Breast epithelium (tissue), 4 donors: Measurements from ENCODE around the gene PHLDA3. TPM values are rescaled to one million over a fixed set of nuclear protein-coding genes. Genes with fewer than 3 reads are reported as not detected.

Source experiments
- DNase-seq, 2 donors: peaks; one replicate each; pipeline ENCODE4 v3.0.0-alpha.2; 2019; ENCODE audit warnings: low spot score in 2 of 2
- H3K27ac ChIP-seq, 2 donors: fragments of 200-600 bp; sonication (generic) in 1 of 2; one replicate each; pipeline ENCODE4 v1.5.1; 2016 to 2019; ENCODE audit warnings: mild to moderate bottlenecking in 1 of 2
- H3K27me3 ChIP-seq, 2 donors: fragments of 200-600 bp; sonication (generic) in 1 of 2; one replicate each; pipeline versions ENCODE4 v1.5.1 to v1.6.0; 2017 to 2019; ENCODE audit warnings: control low read depth in 1 of 2, mild to moderate bottlenecking in 1 of 2
- H3K36me3 ChIP-seq: fragments of 200-600 bp; one replicate; pipeline ENCODE4 v1.5.1; 2019
- H3K4me1 ChIP-seq, 2 donors: fragments of 200-600 bp; sonication (generic); one replicate each; pipeline ENCODE4 v1.5.1; 2016 to 2019; ENCODE audit warnings: control low read depth in 1 of 2
- H3K4me3 ChIP-seq, 3 donors: fragments of 200-600 bp; sonication (generic); 1 replicate in 2 of 3; 2 replicates in 1 of 3; pipeline ENCODE4 v1.5.1; 2016 to 2019; ENCODE audit warnings: mild to moderate bottlenecking in 3 of 3, moderate library complexity in 2 of 3
- H3K9me3 ChIP-seq, 2 donors: fragments of 200-600 bp; sonication (generic) in 1 of 2; one replicate each; pipeline ENCODE4 v1.5.1; 2016 to 2019; ENCODE audit warnings: control low read depth in 1 of 2
- POLR2A ChIP-seq: fragments of 450-650 bp; IDR thresholded peaks from one replicate; pipeline ENCODE4 v1.6.1; 2016; ENCODE audit warnings: antibody characterized with exemption, mild to moderate bottlenecking, moderate library complexity
- POLR2AphosphoS5 ChIP-seq, 3 donors: sonication (generic); formaldehyde crosslinking; IDR thresholded peaks; one replicate each; pipeline ENCODE4 v1.6.1; 2017; ENCODE audit warnings: antibody characterized with exemption in 3 of 3
- intact Hi-C: fragments of 100-400 bp; cut with DNase I; formaldehyde crosslinking; loops from one replicate; pipeline ENCODE4 v1.15.1; 2023; ENCODE audit warnings: low total_unique reads
- total RNA-seq, 3 donors: library from RNA; depleted of rRNA; stranded (reverse); fragments of >200 nt; gene quantifications; one replicate each; pipeline ENCODE4 v1.1.0, GENCODE V29; 2016
- TF ChIP-seq, protein P1 (sequence below), 3 donors: fragments of 450-650 bp; IDR thresholded peaks; one replicate each; pipeline ENCODE4 v1.5.1; 2016 to 2017; ENCODE audit warnings: antibody characterized with exemption in 3 of 3, mild to moderate bottlenecking in 3 of 3, moderate library complexity in 3 of 3

Gene PHLDA3
- total RNA-seq, 3 donors from 2014 or later = 65.7 to 116 (median 92.7) TPM

DNA sequence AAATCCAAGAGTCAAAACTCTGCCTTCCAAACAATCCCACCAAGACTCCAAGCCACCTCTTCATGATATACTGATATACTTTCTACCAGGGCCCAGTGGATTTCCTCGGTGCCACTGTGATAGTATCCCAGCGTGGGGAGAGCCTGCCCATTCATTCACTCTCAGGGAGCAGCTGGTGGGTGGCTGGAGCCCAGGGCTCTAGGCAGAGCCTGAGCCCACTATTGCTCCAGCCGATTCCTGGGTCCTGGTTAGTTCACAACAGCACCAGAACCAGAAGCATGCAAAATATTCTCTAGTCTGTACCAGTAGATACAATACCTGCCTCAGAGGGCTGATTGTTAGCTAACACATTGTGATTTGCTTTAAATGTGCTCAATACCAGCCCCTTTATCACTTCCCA is 37.1 kb upstream of the PHLDA3 start:
- no peaks in the 10 kb centered on the region for H3K9me3 ChIP-seq
- H3K27ac ChIP-seq = peak overlapping the region; percentile 97 to 99
- H3K36me3 ChIP-seq = no peaks in the 10 kb centered on the region
- no peaks in the 10 kb centered on the region for H3K27me3 ChIP-seq
- H3K4me3 ChIP-seq = peak overlapping the region; percentile 64 to 96 (median 88)
- intact Hi-C loops = no loop called here
- peaks cover 19 to 20% of the 10 kb centered on the region in 2 donors for H3K4me1 ChIP-seq
- TF ChIP-seq POLR2AphosphoS5 (IDR thresholded peaks at IDR 0.05) (no peak), POLR2A (no peak)
- TF ChIP-seq, protein P1, sequence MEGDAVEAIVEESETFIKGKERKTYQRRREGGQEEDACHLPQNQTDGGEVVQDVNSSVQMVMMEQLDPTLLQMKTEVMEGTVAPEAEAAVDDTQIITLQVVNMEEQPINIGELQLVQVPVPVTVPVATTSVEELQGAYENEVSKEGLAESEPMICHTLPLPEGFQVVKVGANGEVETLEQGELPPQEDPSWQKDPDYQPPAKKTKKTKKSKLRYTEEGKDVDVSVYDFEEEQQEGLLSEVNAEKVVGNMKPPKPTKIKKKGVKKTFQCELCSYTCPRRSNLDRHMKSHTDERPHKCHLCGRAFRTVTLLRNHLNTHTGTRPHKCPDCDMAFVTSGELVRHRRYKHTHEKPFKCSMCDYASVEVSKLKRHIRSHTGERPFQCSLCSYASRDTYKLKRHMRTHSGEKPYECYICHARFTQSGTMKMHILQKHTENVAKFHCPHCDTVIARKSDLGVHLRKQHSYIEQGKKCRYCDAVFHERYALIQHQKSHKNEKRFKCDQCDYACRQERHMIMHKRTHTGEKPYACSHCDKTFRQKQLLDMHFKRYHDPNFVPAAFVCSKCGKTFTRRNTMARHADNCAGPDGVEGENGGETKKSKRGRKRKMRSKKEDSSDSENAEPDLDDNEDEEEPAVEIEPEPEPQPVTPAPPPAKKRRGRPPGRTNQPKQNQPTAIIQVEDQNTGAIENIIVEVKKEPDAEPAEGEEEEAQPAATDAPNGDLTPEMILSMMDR (IDR thresholded peaks at IDR 0.05) = no peak
- no peak for DNase-seq

DNA sequence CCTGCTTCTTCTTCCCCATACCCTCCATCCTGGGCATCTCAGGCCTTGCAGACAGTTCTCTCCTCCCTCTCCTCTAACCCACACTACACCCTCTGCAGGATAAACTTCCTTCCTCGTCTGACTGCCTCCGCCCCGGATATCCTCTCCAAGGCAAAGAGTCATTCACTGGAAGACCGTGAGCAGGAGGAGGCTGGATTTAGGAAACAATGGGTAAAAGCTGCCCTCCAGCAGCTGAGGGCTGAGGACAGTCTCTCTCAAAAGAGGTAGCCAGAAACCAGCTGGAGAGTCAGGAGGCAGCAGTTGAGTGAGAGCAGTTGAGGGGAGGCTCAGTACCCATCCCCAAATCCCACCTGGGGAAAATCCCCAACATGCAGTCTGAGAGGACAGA is 36.5 kb upstream of the PHLDA3 start:
- H3K9me3 ChIP-seq = no peaks in the 10 kb centered on the region
- H3K36me3 ChIP-seq = no peaks in the 10 kb centered on the region
- intact Hi-C loops = no loop called here
- H3K27me3 ChIP-seq = no peaks in the 10 kb centered on the region
- TF ChIP-seq POLR2AphosphoS5 (IDR thresholded peaks at IDR 0.05) = peak in 2 of 3 donors; percentile 36 to 74
- TF ChIP-seq, protein P1 (IDR thresholded peaks at IDR 0.05) = no peak
- peaks cover 19 to 21% of the 10 kb centered on the region in 2 donors for H3K4me1 ChIP-seq
- H3K4me3 ChIP-seq = peak overlapping the region; percentile 64 to 96 (median 88)
- DNase-seq = no peak
- H3K27ac ChIP-seq = peak overlapping the region; percentile 97 to 99

DNA sequence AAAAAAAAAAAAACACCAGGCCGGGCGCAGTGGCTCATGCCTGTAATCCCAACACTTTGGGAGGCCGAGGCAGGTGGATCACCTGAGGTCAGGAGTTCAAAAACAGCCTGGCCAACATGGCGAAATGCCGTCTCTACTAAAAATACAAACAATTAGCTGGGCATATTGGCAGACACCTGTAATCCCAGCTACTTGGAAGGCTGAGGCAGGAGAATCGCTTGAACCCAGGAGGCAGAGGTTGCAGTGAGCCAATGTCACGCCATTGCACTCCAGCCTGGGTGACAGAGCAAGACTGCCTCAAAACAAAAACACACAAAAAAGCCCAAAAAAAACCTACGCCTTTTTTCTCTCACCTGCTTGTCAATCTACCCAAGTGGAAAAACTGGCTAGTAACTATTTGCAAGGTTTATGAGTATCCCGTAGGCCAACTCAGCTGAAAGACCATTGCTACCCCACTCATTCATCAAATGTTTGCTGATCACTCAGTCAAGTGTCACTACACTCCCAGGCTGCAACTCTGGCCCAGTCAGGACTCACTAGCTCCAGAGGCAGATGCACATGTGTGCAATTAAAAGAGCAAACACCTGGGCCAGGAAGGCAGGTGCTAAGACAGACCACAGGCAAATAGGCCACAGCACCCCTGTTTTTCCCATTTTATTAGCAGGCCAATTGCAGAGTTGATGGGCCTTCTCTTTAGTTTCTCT is 36.0 kb upstream of the PHLDA3 start:
- peak overlapping the region; percentile 64 to 96 (median 88) for H3K4me3 ChIP-seq
- H3K36me3 ChIP-seq = no peaks in the 10 kb centered on the region
- intact Hi-C loops = no loop called here
- no peak for DNase-seq
- H3K27me3 ChIP-seq = no peaks in the 10 kb centered on the region
- H3K4me1 ChIP-seq = peaks cover 20 to 27% of the 10 kb centered on the region in 2 donors
- H3K27ac ChIP-seq = peak overlapping the region; percentile 97 to 99
- no peaks in the 10 kb centered on the region for H3K9me3 ChIP-seq
- TF ChIP-seq POLR2AphosphoS5 (IDR thresholded peaks at IDR 0.05) = peak in 2 of 3 donors; percentile 0 to 22
- TF ChIP-seq POLR2A = no peak

DNA sequence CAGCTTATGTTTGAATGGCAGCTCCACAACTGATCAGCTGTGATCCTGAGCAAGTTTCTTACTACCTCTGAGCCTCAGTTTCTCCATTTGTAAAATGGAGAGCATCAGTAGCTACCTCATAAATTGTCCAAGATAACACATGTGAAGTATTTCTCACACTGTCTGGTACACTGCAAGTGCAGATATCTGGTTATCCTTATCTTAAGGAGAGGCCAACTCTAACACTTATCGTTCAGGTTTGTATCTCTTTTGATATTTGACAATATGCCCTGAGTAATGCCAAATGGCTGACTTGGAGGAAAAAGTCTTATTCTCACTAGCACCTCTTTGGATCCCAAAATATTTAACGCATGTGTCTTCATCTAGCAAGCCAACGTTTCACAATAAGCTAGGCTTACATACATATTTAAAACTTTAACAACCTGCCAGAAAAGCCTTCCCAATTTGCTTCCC is 35.2 kb upstream of the PHLDA3 start:
- no peaks in the 10 kb centered on the region for H3K9me3 ChIP-seq
- peak overlapping the region; percentile 64 to 96 (median 88) for H3K4me3 ChIP-seq
- no peaks in the 10 kb centered on the region for H3K27me3 ChIP-seq
- intact Hi-C loops = no loop called here
- no peaks in the 10 kb centered on the region for H3K36me3 ChIP-seq
- TF ChIP-seq, protein P1 (IDR thresholded peaks at IDR 0.05) = no peak
- TF ChIP-seq POLR2A (no peak), POLR2AphosphoS5 (IDR thresholded peaks at IDR 0.05) (no peak)
- peaks cover 27% of the 10 kb centered on the region in 2 donors for H3K4me1 ChIP-seq
- peak overlapping the region; percentile 97 to 99 for H3K27ac ChIP-seq
- no peak for DNase-seq

DNA sequence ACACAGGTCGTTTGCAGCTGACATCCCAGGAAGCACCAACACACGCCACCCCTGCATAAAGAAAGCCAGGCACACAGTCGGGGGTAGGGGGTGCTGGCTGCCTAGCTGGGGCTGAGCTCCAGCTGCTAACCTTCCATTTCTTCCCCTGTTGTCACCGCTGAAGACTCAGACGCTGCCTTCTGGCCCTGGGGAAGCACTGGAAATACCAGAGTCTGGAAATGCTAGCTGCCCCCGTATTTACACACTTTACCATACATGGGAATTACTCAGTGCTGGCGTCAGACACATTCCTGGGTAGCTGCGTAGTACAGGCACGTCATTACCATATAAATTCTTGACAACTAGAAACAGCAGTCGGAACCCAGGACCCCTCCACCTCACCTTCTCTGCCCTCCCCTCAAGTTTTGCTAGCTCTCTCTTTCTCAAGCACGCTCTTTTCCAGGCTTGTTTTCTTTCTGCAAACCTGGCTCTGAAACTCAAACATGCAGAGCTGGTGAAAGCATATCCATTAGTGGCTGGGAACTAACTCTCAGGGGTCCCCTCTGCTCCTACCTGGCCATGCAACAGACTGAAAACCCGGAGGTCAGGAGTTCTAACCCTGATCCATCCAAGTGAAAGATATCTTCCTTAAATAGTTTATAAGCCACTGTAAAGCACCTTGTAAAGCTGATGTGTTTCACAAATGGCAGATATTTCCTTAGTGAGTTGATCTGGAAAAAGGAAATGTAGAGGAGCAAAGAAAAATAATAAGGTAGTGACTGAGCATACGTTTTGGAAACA is 34.6 kb upstream of the PHLDA3 start:
- peak; percentile 67 for TF ChIP-seq POLR2A
- peak; percentile 52 to 86 (median 79) for TF ChIP-seq POLR2AphosphoS5 (IDR thresholded peaks at IDR 0.05)
- TF ChIP-seq, protein P1 (IDR thresholded peaks at IDR 0.05) = no peak
- Histone ChIP-seq H3K4me3 (peak overlapping the region in 2 of 3 donors; percentile 88 to 96), H3K4me1 (peaks cover 27% of the 10 kb centered on the region in 2 donors), H3K36me3 (no peaks in the 10 kb centered on the region), H3K27me3 (no peaks in the 10 kb centered on the region), H3K27ac (peak overlapping the region; percentile 97 to 99), H3K9me3 (no peaks in the 10 kb centered on the region)
- peak in 1 of 2 donors; percentile 89 for DNase-seq
- intact Hi-C loops = no loop called here
